GM18498 (cell line): Measurements from ENCODE around the gene COL9A1.

Experiments used
- ATAC-seq: cut with Tn5 transposase; IDR thresholded peaks from one replicate; pipeline ENCODE4 v1.9.1; 2021; ENCODE audit warnings: mild to moderate bottlenecking, moderate library complexity; ENCODE audit not compliant: unreplicated experiment

COL9A1 gene

GRCh38 chr6:70289299-70289698, 13.6 kb downstream of the COL9A1 start:
- ATAC-seq, result no peak

- ATAC-seq, result no peak
These were observed 16.0 kb downstream of the COL9A1 start for GRCh38 chr6:70286905-70287304.

DNA sequence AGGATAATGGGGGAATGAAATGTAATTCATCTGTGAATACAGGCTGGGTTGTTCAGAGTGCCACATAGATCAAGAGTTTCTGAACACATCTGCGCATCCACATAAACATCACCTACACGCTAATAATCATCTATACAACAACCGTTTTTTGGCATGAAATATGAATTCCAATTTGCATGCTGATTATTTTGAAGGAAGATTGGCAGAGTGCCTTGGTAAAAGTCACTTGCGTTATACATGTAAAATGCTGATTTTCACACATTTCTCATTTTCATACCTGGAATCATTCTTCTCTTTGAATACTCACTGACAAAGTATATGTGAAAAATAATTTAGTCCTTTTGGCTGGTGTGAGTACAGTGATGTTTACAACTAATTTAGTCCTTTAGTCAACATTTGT, 17.7 kb downstream of the COL9A1 start:
- no peak for ATAC-seq

DNA sequence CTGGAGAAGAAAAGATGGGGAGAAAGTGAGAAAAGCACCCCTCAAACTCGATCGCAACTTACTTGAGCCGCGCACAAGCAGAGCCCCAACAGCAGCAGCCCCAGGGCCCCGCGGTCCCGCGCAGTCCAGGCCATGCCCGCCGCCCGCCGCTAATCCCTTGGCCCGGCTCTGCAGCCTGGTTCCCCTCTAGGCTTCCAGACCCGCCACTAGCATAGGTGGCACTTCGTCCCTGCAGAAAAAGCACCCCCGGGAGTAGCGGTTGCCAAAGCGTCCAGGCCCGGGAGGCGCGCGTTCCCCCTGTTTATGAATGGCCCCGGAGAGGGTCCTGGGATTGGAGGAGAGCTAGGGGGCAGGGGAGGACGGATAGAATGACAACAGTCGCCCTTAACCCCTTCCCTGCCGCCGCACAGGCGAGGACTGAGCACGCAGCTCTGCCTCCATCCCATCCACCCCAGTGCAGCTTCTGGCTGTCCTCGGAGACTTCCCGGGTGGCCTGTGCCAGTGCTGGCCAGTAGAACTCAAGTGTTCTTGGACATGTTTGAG, 19.9 kb downstream of the COL9A1 start:
- no peak for ATAC-seq

DNA sequence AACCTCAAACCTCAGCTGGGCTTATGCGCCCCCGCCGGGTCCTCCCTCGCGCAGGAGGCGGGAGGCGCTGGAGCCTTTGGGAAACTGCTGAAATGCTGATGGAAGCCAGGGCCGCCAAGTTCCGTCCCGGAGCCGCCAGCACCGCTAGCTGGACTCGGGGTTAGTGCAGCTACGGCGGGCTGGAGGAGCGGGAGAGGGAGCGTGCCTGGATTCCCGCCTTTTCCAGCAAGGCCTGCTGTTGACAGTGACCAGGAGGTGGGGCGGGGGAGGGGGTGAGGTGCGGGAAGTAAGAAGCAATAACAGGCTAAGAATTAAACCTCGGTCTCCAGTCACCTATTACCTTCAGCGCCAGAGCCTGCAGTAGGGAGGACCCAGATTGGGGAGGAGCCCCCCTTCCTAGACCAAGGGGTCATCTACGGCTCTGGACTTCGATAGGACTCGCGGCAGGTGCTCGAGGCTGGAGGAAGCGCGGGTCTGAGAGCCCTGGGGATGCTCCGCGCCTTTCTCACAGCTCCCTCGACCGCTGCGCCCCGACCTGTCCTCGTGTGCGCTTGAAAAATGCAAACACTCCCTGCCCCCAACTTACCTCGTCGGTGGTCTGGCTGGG, 20.5 kb downstream of the COL9A1 start:
- ATAC-seq, result no peak

DNA sequence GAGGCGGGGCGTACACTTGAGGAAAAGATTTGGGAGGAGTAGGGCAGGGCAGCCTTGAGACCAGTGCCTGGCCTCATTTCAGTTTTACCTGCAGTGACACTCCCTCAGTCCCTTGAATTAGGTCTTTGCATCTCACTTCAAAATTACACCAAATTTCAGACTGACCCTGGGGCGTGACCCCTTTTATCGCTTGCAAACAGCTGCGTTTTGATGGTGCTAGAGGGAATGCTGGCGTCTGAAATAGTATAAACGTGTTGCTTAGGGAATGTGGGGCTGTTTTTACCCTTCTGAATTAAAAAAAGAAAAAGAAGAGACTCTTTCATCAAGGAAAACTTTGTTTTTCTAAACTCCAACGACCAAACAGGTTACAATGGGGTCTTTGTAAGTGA, 21.0 kb downstream of the COL9A1 start:
- no peak for ATAC-seq

GRCh38 chr6:70280400-70280853, 22.5 kb downstream of the COL9A1 start:
- ATAC-seq, result no peak

GRCh38 chr6:70277470-70277869, 25.4 kb downstream of the COL9A1 start:
- no peak for ATAC-seq

GRCh38 chr6:70274338-70274737, 28.5 kb downstream of the COL9A1 start:
- no peak for ATAC-seq

- no peak for ATAC-seq
These were observed 30.8 kb downstream of the COL9A1 start for GRCh38 chr6:70272071-70272470.

- no peak for ATAC-seq
These were observed 32.4 kb downstream of the COL9A1 start for GRCh38 chr6:70270287-70271005.

DNA sequence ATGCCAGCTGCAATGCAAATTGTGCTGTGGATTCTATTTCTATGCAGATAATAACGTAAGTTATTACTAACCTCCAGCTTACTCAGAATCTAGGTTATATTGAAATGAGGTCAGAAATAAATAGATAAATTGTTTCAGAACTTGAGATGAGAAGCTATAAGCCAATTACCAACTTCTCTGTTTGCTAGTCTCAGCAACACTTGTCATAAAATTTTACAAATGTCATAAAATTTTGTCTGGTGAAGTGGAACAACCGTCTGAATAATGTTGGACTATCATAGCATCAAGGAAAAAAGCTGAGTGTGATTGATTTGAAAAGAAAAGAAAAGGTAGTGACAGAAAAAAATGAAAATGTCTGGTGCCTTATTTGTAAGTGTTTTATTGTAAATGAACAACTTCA, 36.7 kb downstream of the COL9A1 start:
- no peak for ATAC-seq

GRCh38 chr6:70264306-70264705, 38.6 kb downstream of the COL9A1 start:
- no peak for ATAC-seq

DNA sequence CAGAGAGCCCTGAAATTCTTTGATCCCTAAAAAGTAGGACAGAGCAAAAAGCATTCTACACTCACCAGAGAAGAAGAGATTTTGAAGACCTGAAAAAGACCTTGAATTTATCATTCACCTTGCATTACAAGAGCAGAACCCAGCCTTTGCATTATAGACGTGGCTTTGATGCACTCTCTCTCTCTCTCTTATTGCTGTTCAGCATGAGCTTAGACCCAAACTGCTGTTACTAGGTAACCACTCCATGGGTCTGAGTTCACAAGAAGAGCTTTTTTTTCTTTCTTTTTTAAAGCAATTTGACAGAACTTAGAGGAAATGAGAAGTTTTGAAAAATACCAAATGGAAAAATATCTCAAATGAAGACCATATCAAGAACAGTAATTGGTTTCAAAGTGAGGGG, 44.4 kb downstream of the COL9A1 start:
- no peak for ATAC-seq

DNA sequence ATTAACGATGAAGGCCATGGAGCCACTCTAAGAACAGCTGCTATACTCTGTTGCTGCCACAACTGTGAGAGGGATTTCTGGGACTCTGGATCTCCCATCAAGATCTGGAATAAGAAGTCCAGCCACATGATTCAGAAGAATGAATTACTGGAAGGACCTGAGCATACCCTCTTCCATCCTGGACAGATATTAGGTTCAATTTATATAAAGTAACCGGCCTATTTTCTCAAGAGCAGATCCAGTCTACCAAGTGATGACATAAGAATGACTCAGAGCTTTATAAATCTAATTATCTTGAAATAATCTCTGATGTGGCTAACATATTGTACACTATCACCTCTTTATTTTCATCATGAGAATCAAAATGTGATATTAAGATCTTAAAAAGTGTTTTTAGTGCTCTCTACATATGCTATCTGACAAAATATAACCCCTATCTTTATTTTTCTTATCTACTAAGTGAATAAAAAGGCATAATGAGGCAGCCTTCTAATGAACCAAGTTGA, 45.1 kb downstream of the COL9A1 start:
- no peak for ATAC-seq

GRCh38 chr6:70254784-70255183, 48.1 kb downstream of the COL9A1 start:
- ATAC-seq, result no peak

DNA sequence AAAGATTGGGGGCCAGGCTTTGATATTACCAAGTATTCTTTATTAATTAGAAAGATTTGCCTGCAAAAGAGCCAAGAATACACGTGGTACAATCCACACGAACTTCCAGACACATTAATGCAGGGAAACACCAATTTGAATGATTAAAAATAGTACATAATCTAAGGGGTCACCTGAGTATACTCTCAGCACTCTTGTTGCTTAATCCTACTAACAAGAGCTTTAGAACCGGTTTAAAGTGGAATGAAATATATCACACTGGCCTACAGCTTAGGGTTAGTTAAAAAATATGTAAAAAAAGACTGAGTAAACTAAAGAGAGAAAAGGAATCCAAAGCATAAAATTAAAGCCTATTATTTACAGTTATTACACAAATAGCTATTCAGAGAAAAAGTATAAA, 49.0 kb downstream of the COL9A1 start:
- no peak for ATAC-seq

DNA sequence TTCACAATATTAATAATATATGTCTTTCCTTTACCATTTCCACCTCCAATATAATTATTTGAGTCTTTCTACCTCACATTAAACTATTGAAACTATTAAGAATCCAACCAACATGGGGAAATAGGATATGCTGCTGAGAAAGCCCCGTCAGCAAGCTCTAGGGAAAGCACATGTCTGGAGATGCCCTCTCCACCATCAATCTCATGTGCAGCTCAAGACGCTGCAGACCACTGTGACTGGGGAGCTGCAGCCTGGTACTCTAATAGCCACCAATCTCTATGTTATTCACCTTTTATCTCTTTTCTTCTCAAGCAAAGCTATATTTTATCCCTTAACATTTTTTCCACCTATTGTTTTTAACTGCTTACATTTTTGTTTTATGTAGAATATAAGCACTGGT, 50.3 kb downstream of the COL9A1 start:
- no peak for ATAC-seq

- no peak for ATAC-seq
These were observed 56.8 kb downstream of the COL9A1 start for GRCh38 chr6:70246118-70246517.

- no peak for ATAC-seq
These were observed 60.9 kb downstream of the COL9A1 start for GRCh38 chr6:70241991-70242420.

DNA sequence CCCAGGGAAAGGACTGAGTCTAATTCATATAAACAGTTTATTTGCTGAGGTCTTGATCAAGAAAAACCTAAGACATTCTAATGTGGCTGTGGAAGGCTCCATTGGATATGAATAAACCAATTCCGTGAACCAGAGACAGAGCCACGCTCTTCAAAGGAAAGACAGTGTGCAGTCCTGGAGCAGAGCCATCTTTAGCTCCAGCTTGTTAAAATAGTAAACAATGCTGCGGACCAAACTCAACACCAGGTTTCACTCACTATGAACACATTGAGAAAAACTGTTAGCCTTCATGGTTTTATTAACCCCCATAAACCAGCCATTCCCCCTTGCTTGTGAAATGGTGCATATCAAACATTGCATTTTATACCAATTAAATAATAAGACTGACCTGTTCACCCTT, 61.9 kb downstream of the COL9A1 start:
- ATAC-seq, result no peak

GRCh38 chr6:70236343-70236742, 66.5 kb downstream of the COL9A1 start:
- no peak for ATAC-seq
